ENCODE measurements around the gene DOP1B. TPM values are rescaled to one million over a fixed set of nuclear protein-coding genes. Genes with fewer than 3 reads are reported as not detected.
A peak's percentile ranks its signal among the peaks of the same experiment; 100 is the strongest.
"Not testable (repeated sequence)": the region's sequence is repeated elsewhere in the genome, so short reads cannot be mapped to it uniquely, and the experiment has no call there.

The DOP1B gene
- total RNA-seq, 1 experiment from 2014 or later: 7.1 TPM

GRCh38 chr21:36132696-36133095 is 23.9 kb upstream of the DOP1B start:
- H3K9me3 Mint-ChIP-seq (ENCODE audit: low read depth, unreplicated experiment): no peaks in the 10 kb centered on the region
- H3K4me3 Mint-ChIP-seq (ENCODE audit: low read depth, unreplicated experiment): no peak overlapping the region
- TF ChIP-seq CTCF (IDR thresholded peaks at IDR 0.05; ENCODE audit: unreplicated experiment): no peak
- intact Hi-C loops (cut with micrococcal nuclease; ENCODE audit: unreplicated experiment): no loop called here
- CTCF ChIA-PET: interaction anchor here (0.7 kb wide), 2 partner anchors 20 to 670 kb away, joined by 4 read pairs; no protein-coding TSS in a partner anchor
- DNase-seq: no peak
- H3K27me3 Mint-ChIP-seq (ENCODE audit: unreplicated experiment): no peaks in the 10 kb centered on the region
- no peaks in the 10 kb centered on the region for H3K4me1 Mint-ChIP-seq (ENCODE audit: low read depth, unreplicated experiment)
- no peak overlapping the region for H3K27ac Mint-ChIP-seq (ENCODE audit: unreplicated experiment)
- peaks cover 22% of the 10 kb centered on the region for H3K36me3 Mint-ChIP-seq (ENCODE audit: insufficient read depth, unreplicated experiment)
- BruUV-seq (replicated peaks): no TSS peak

- Mint-ChIP-seq H3K27me3 (ENCODE audit: unreplicated experiment) (no peaks in the 10 kb centered on the region), H3K9me3 (ENCODE audit: low read depth, unreplicated experiment) (no peaks in the 10 kb centered on the region), H3K4me3 (ENCODE audit: low read depth, unreplicated experiment) (peak within 1 kb of the TSS; percentile 69), H3K4me1 (ENCODE audit: low read depth, unreplicated experiment) (no peaks in the 10 kb centered on the region), H3K27ac (ENCODE audit: unreplicated experiment) (no peak within 1 kb of the TSS), H3K36me3 (ENCODE audit: insufficient read depth, unreplicated experiment) (peaks cover 12% of the 10 kb centered on the region)
- intact Hi-C loops (cut with micrococcal nuclease; ENCODE audit: unreplicated experiment): no loop called here
- no peak for TF ChIP-seq CTCF (IDR thresholded peaks at IDR 0.05; ENCODE audit: unreplicated experiment)
- CTCF ChIA-PET: no interaction called here
- DNase-seq: peak; percentile 36
- no TSS peak for BruUV-seq (replicated peaks)
Measured at GRCh38 chr21:36134803-36135390, 21.7 kb upstream of the DOP1B start, which contains the start of gene CBR3. CBR3 (plus strand) TSS chr21:36135079; CDS start chr21:36135193, 114 bp downstream.

GRCh38 chr21:36135391-36136102 is 21.1 kb upstream of the DOP1B start:
- no peaks in the 10 kb centered on the region for H3K9me3 Mint-ChIP-seq (ENCODE audit: low read depth, unreplicated experiment)
- CTCF ChIA-PET: no interaction called here
- H3K36me3 Mint-ChIP-seq (ENCODE audit: insufficient read depth, unreplicated experiment): peaks cover 7% of the 10 kb centered on the region
- H3K4me1 Mint-ChIP-seq (ENCODE audit: low read depth, unreplicated experiment): no peaks in the 10 kb centered on the region
- peak; percentile 55 for DNase-seq
- H3K4me3 Mint-ChIP-seq (ENCODE audit: low read depth, unreplicated experiment): peak overlapping the region; percentile 69
- no peaks in the 10 kb centered on the region for H3K27me3 Mint-ChIP-seq (ENCODE audit: unreplicated experiment)
- intact Hi-C loops (cut with micrococcal nuclease; ENCODE audit: unreplicated experiment): no loop called here
- BruUV-seq (replicated peaks): no TSS peak
- no peak overlapping the region for H3K27ac Mint-ChIP-seq (ENCODE audit: unreplicated experiment)
- no peak for TF ChIP-seq CTCF (IDR thresholded peaks at IDR 0.05; ENCODE audit: unreplicated experiment)

- not testable (repeated sequence) for H3K27ac Mint-ChIP-seq (ENCODE audit: unreplicated experiment)
Measured at GRCh38 chr21:36139791-36140190, 16.8 kb upstream of the DOP1B start.

More at GRCh38 chr21:36139791-36140190, 16.8 kb upstream of the DOP1B start:
- H3K4me1 Mint-ChIP-seq (ENCODE audit: low read depth, unreplicated experiment); H3K4me3 Mint-ChIP-seq (ENCODE audit: low read depth, unreplicated experiment); DNase-seq; BruUV-seq (replicated peaks); H3K27me3 Mint-ChIP-seq (ENCODE audit: unreplicated experiment); H3K9me3 Mint-ChIP-seq (ENCODE audit: low read depth, unreplicated experiment); intact Hi-C loops (cut with micrococcal nuclease; ENCODE audit: unreplicated experiment); H3K36me3 Mint-ChIP-seq (ENCODE audit: insufficient read depth, unreplicated experiment); CTCF ChIA-PET: not testable (repeated sequence)
